HL-60 (cell line): Measurements from ENCODE around the gene BEST2.
A peak's percentile ranks its signal among the peaks of the same experiment; 100 is the strongest.
"Not testable (repeated sequence)": the region's sequence is repeated elsewhere in the genome, so short reads cannot be mapped to it uniquely, and the experiment has no call there.

Experiments used
- DNase-seq, 2 experiments: peaks; one replicate each; pipeline ENCODE4 v3.0.0-alpha.2; 2010 to 2020; ENCODE audit warnings: low read depth in 1 of 2, low spot score in 1 of 2
- H3K27ac ChIP-seq: fragments of 250-450 bp; sonication (Bioruptor Pico); replicated peaks from 2 replicates; pipeline ENCODE4 v1.5.1; 2020; ENCODE audit warnings: mild to moderate bottlenecking, moderate library complexity
- H3K27me3 ChIP-seq: fragments of 250-450 bp; sonication (Bioruptor Pico); 2 replicates; pipeline ENCODE4 v1.5.1; 2021; ENCODE audit warnings: mild to moderate bottlenecking, moderate library complexity; ENCODE audit not compliant: insufficient read depth, poor library complexity, severe bottlenecking
- H3K4me3 ChIP-seq: replicated peaks from 2 replicates; pipeline ENCODE4 v1.5.1; 2011; ENCODE audit warnings: mild to moderate bottlenecking, control low read depth, low read length; ENCODE audit not compliant: insufficient read depth
- CTCF ChIP-seq: IDR thresholded peaks from one replicate; pipeline ENCODE4 v1.5.1; 2011; ENCODE audit warnings: low read length, control low read depth, inconsistent platforms; ENCODE audit not compliant: insufficient read depth
- GABPA ChIP-seq: IDR thresholded peaks from 2 replicates; pipeline ENCODE4 v1.6.1; 2012; ENCODE audit warnings: low read depth
- POLR2AphosphoS5 ChIP-seq: IDR thresholded peaks from 2 replicates; pipeline ENCODE4 v1.6.1; 2012; ENCODE audit warnings: low read depth
- REST ChIP-seq: IDR thresholded peaks from 2 replicates; pipeline ENCODE4 v1.6.1; 2012; ENCODE audit warnings: low read depth; ENCODE audit not compliant: insufficient replicate concordance
- SPI1 ChIP-seq: IDR thresholded peaks from 2 replicates; pipeline ENCODE4 v1.6.1; 2012; ENCODE audit warnings: low read depth, mild to moderate bottlenecking, borderline replicate concordance

The BEST2 gene

GRCh38 chr19:12706332-12706718 is 45.3 kb upstream of the BEST2 start:
- Histone ChIP-seq H3K27ac (no peak overlapping the region), H3K27me3 (no peaks in the 10 kb centered on the region), H3K4me3 (no peak overlapping the region)
- no peak for TF ChIP-seq POLR2AphosphoS5
- TF ChIP-seq GABPA, result no peak
- no peak for TF ChIP-seq SPI1
- TF ChIP-seq CTCF, result no peak
- TF ChIP-seq REST, result no peak
- DNase-seq, result no peak

- no peak for DNase-seq
- Histone ChIP-seq H3K27ac (no peak overlapping the region), H3K27me3 (no peaks in the 10 kb centered on the region), H3K4me3 (no peak overlapping the region)
- no peak for TF ChIP-seq GABPA
- TF ChIP-seq CTCF, result no peak
- no peak for TF ChIP-seq SPI1
- no peak for TF ChIP-seq POLR2AphosphoS5
- TF ChIP-seq REST, result no peak
Measured at GRCh38 chr19:12708641-12709040, 43.0 kb upstream of the BEST2 start.

GRCh38 chr19:12711187-12711586 is 40.4 kb upstream of the BEST2 start:
- DNase-seq, result no peak
- no peak overlapping the region for H3K27ac ChIP-seq
- no peak overlapping the region for H3K4me3 ChIP-seq
- TF ChIP-seq REST (no peak), CTCF (no peak), GABPA (no peak), POLR2AphosphoS5 (no peak), SPI1 (no peak)
- H3K27me3 ChIP-seq, result no peaks in the 10 kb centered on the region

GRCh38 chr19:12712077-12712476 is 39.5 kb upstream of the BEST2 start:
- peak in 1 of 2 experiments; percentile 26 for DNase-seq
- H3K27ac ChIP-seq, H3K4me3 ChIP-seq, H3K27me3 ChIP-seq: not testable (repeated sequence)

- H3K27ac ChIP-seq, H3K4me3 ChIP-seq, H3K27me3 ChIP-seq, DNase-seq: not testable (repeated sequence)
Measured at GRCh38 chr19:12713304-12713703, 38.3 kb upstream of the BEST2 start.
